Nephron (organoid): ENCODE data around the gene CDK18.

Source experiments
- H3K27ac Mint-ChIP-seq, 3 experiments: 2 replicates each; pipeline ENCODE4 v1.8.0; 2020; ENCODE audit warnings: mixed read lengths in 3 of 3, mild to moderate bottlenecking in 2 of 3, moderate library complexity in 1 of 3
- H3K27me3 Mint-ChIP-seq: 2 replicates; pipeline ENCODE4 v1.8.0; 2021; ENCODE audit warnings: low read depth, mild to moderate bottlenecking, moderate library complexity, mixed read lengths
- H3K36me3 Mint-ChIP-seq: 2 replicates; pipeline ENCODE4 v1.8.0; 2020; ENCODE audit warnings: low read depth, mixed read lengths
- H3K4me1 Mint-ChIP-seq: 2 replicates; pipeline ENCODE4 v1.8.0; 2020; ENCODE audit warnings: mixed read lengths
- H3K4me3 Mint-ChIP-seq, 3 experiments: 2 replicates each; pipeline ENCODE4 v1.8.0; 2020; ENCODE audit warnings: mild to moderate bottlenecking in 3 of 3, mixed read lengths in 3 of 3, moderate library complexity in 2 of 3
- H3K9me3 Mint-ChIP-seq: 2 replicates; pipeline ENCODE4 v1.8.0; 2020; ENCODE audit warnings: mixed read lengths
- TF ChIP-seq, protein P1 (sequence below), 3 experiments: fragments of 200-600 bp; sonication (generic); IDR thresholded peaks; one replicate each; pipeline ENCODE4 v1.5.0; 2021; ENCODE audit warnings: antibody characterized with exemption in 3 of 3; ENCODE audit not compliant: unreplicated experiment in 3 of 3

The CDK18 gene

DNA sequence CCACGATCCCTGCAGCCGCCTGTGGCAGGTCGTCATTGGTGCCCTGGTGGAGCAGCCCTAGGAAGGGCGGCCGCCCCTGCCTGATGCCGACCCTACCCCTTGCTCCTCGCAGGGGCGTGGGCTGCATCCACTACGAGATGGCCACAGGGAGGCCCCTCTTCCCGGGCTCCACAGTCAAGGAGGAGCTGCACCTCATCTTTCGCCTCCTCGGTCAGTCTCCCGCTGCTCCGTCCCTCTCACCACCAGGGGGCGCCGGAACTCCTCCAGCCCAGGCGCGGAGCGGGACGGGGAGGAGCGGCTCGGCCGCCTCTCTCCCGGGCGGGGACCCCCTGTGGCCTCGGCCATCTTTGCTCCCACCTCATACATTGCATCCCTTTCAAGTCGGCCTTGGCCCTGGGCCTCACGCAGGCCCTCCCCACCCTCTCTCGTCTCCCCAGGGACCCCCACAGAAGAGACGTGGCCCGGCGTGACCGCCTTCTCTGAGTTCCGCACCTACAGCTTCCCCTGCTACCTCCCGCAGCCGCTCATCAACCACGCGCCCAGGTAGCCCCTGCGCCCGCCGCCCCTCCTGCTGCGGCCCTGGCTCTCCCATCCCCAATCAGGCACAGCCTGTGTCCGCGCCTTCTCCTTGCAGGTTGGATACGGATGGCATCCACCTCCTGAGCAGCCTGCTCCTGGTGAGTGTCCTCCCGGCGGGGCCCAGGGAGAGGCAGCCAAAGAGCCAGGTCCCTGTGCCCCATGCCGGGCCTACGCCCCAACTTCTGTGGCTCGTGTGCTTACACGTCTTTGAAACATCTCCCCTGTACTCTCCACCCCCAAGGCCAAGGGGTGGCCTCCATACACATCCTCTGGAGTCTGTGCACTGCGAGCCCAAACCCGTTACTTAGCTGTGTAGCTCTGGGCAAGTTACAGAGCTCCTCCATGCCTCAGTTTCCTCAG, 24.7 kb downstream of the CDK18 start:
- H3K36me3 Mint-ChIP-seq = peaks cover 13% of the 10 kb centered on the region
- H3K4me3 Mint-ChIP-seq = peak overlapping the region in 1 of 3 experiments; percentile 18
- TF ChIP-seq, protein P1, sequence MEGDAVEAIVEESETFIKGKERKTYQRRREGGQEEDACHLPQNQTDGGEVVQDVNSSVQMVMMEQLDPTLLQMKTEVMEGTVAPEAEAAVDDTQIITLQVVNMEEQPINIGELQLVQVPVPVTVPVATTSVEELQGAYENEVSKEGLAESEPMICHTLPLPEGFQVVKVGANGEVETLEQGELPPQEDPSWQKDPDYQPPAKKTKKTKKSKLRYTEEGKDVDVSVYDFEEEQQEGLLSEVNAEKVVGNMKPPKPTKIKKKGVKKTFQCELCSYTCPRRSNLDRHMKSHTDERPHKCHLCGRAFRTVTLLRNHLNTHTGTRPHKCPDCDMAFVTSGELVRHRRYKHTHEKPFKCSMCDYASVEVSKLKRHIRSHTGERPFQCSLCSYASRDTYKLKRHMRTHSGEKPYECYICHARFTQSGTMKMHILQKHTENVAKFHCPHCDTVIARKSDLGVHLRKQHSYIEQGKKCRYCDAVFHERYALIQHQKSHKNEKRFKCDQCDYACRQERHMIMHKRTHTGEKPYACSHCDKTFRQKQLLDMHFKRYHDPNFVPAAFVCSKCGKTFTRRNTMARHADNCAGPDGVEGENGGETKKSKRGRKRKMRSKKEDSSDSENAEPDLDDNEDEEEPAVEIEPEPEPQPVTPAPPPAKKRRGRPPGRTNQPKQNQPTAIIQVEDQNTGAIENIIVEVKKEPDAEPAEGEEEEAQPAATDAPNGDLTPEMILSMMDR (IDR thresholded peaks at IDR 0.05; ENCODE audit: unreplicated experiment in 3 of 3) = peak; percentile 91 to 96 (median 95)
- H3K4me1 Mint-ChIP-seq = peaks cover 12% of the 10 kb centered on the region
- no peaks in the 10 kb centered on the region for H3K9me3 Mint-ChIP-seq
- H3K27me3 Mint-ChIP-seq = peaks cover 19% of the 10 kb centered on the region
- no peak overlapping the region for H3K27ac Mint-ChIP-seq

DNA sequence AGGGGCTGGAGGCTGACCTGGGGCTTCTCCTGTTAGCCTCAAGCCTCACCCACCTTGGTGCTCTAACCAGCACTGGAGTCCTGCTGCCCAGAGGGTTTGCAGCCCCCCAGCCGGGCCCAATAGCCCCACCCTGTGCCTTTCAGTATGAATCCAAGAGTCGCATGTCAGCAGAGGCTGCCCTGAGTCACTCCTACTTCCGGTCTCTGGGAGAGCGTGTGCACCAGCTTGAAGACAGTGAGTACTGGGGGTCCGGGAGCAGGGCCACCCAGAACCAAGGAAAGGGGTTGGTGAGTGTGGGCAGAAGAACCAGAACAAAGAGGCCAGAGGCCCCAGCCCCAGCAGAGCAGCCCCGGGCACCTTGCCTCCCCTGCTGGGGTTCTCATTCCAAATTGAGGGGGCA, 25.6 kb downstream of the CDK18 start:
- TF ChIP-seq, protein P1 (IDR thresholded peaks at IDR 0.05; ENCODE audit: unreplicated experiment in 3 of 3) = no peak
- H3K27me3 Mint-ChIP-seq = peaks cover 19% of the 10 kb centered on the region
- H3K27ac Mint-ChIP-seq = no peak overlapping the region
- H3K4me3 Mint-ChIP-seq = no peak overlapping the region
- H3K4me1 Mint-ChIP-seq = peaks cover 12% of the 10 kb centered on the region
- peaks cover 10% of the 10 kb centered on the region for H3K36me3 Mint-ChIP-seq
- no peaks in the 10 kb centered on the region for H3K9me3 Mint-ChIP-seq

DNA sequence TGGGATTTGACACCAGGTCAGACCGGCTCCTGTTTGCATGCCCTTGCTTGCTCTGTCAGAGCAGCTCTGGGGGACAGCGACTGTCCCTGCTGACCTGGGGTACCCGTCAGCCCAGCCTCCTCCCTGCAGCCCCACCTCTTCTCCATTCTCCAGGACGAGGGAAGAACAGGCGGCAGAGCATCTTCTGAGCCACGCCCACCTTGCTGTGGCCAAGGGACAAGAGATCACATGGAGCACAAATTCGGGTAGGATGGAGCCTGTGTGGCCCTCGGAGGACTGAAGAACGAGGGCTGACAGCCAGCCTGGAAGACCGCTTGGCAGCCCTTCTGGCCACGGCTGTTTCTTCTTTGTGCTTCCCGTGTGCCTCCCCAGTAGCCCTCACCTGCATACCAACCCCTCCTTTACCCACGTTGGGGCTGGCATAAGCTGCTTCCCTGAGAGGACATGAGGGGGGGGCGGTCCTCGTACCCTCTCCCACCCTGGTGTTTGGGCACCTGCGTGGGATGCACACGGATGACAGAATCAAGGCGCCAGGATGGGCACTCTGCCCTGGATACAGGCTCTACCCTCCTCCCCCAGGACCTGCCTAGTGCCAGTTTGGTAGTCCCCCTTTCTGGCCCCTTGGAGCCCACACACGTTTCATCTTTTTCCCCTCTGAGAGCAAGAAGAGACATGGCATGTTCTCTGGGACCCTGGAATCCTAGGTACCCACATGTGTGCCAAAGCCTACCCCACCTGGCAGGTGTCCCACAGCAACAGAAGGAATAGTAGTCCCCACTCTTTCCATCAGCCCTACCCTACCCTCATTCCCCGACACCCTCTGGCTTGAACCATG, 26.9 kb downstream of the CDK18 start:
- TF ChIP-seq, protein P1 (IDR thresholded peaks at IDR 0.05; ENCODE audit: unreplicated experiment in 3 of 3) = no peak
- Mint-ChIP-seq H3K9me3 (no peaks in the 10 kb centered on the region), H3K4me3 (no peak overlapping the region), H3K27me3 (peaks cover 18% of the 10 kb centered on the region), H3K4me1 (peaks cover 12% of the 10 kb centered on the region), H3K36me3 (peaks cover 5% of the 10 kb centered on the region), H3K27ac (no peak overlapping the region)

DNA sequence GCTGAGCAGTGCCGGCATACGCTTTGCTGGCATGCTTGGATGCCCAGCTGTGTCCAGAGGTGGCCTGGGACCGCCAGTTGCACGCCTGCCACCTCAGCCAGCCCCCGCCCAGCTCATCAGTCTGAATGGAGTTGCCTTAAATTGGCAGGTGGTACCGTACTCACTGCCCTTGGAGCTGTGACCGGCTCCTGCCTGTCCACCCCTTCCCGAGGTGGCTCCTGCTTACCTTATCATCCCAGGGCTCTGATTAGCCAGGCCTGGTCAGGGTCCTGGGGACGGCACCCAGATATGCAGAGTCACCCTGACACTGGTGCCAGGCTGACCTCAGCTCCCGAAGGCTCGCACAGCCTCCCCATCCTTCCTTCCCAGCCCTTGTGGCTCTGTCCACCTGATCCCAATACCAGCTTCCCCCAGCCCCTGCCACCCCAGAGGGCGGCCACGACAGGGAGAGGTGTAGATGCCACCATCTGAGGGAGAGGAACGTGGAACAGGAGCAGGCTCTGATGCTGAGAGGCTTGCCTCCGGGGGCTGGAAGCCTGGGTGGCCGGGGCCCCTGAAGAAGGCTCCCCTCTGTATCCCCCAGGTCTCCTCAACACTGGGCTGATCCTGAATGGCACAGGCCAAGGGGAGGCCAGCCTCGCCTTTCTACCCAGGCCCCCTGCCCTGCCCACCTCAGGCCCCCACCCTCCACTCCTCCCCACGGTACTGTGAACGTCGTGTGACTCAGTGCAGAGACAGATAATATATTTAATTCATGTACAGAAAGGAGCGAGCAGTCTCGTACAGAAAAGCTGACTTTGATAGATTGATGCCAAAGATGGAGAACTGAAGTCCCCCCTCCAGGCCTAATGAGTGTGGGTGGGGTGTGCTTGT, 27.8 kb downstream of the CDK18 start:
- TF ChIP-seq, protein P1 (IDR thresholded peaks at IDR 0.05; ENCODE audit: unreplicated experiment in 3 of 3) = no peak
- Mint-ChIP-seq H3K4me1 (peaks cover 12% of the 10 kb centered on the region), H3K36me3 (peaks cover 5% of the 10 kb centered on the region), H3K27ac (no peak overlapping the region), H3K27me3 (peaks cover 18% of the 10 kb centered on the region), H3K9me3 (no peaks in the 10 kb centered on the region), H3K4me3 (no peak overlapping the region)

DNA sequence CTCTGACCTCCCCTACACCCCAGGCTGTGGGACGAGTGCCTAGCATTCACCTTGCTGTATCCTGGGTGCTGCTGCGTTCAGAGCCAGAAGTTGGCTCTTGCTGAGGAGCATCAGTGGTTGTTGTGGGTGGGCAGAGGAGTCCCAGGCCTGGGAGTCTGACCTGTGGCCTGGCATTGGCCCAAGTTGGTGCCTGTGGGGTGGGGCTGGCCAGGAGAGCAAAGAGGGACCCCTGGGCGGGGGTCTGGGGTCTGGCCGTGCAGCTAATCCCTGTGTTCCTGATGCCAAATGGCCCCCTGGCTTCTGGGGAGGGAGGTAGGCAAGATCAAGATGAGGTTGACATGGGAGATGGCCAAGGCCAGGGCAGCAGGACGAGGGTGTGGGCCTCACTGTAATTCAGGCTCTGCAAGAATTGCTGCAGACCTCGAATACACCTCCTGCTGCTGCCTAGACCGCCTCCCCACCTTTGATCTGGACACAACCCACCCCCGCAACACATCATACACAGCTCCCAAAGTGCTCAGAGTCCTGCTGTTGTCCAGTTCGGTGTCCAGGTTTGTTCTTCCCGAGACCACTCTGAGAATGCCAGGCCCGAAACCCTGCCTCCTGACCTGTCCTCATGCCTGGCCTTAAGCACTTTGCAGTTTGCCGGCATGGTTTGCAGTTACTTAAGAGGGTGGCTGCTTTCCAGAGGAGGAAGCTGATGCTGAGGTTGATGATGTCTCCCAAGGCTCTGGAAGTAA, 28.7 kb downstream of the CDK18 start:
- Mint-ChIP-seq H3K4me1 (peaks cover 9% of the 10 kb centered on the region), H3K9me3 (no peaks in the 10 kb centered on the region), H3K27ac (peak overlapping the region in 1 of 3 experiments; percentile 47), H3K27me3 (peaks cover 15% of the 10 kb centered on the region), H3K36me3 (peaks cover 5% of the 10 kb centered on the region), H3K4me3 (no peak overlapping the region)
- TF ChIP-seq, protein P1 (IDR thresholded peaks at IDR 0.05; ENCODE audit: unreplicated experiment in 3 of 3) = no peak
